HG02870 (cell line): ENCODE measurements around the gene CHAF1A.

Source experiments
- ATAC-seq: cut with Tn5 transposase; IDR thresholded peaks from one replicate; pipeline ENCODE4 v1.9.1; 2021; ENCODE audit warnings: mild to moderate bottlenecking, moderate library complexity; ENCODE audit not compliant: unreplicated experiment

Gene CHAF1A

DNA sequence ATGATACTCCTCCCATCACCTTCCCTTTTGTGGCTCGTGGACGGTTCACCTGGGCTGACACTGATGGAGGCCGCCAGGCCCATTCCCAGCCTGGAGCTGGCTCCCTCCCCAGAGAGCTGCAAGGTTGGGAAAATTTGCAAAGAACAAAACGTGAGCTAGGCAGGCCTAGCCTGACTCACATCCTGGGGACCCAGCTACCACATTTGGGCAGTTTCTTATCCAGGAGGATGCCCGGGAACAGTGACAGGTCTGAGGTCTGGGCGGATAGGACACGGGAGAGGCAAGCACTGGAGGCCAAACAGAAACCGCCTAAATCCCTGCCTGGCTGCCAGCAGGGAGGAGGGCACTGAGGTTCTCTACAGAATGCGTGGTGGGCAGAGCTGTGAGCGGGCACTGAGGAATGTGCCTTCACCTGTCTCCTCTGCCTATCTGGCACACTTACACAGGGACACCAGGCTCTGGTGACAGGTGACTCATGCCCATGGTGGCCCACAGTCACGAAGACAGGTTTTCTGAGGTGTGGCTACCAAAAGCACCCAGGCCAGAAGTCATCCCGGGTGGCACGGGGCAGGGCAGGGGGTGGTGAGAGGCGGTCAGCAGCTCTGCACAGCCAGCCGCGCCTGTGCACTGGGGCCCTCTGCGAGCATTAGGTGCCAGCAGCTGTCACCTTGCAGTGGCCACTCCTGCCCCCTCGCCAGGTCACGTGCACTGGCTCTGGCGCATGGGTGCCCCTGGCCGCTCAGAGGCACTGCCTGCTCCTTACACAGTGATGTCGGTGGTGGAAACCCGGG, 25.3 kb upstream of the CHAF1A start:
- ATAC-seq = no peak

DNA sequence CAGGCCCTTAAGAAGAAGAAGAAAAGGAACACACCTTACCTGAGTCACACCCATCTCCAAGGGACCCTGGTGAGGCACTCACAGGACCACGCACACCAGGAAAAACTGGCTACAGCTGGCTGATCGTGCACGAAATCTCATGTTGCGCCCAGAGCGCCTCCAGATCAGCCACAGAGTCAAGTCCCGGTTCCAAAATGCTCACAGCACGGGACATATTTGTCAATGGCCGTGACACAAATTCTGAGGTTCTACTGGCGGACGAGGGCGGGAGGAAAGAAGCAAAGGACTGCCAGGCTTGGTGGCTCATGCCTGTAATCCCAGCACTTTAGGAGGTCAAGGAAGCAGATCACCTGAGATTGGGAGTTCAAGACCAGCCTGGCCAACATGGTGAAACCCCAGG, 23.6 kb upstream of the CHAF1A start:
- ATAC-seq = no peak

- no peak for ATAC-seq
Measured at GRCh38 chr19:4379383-4380253, 22.8 kb upstream of the CHAF1A start.

DNA sequence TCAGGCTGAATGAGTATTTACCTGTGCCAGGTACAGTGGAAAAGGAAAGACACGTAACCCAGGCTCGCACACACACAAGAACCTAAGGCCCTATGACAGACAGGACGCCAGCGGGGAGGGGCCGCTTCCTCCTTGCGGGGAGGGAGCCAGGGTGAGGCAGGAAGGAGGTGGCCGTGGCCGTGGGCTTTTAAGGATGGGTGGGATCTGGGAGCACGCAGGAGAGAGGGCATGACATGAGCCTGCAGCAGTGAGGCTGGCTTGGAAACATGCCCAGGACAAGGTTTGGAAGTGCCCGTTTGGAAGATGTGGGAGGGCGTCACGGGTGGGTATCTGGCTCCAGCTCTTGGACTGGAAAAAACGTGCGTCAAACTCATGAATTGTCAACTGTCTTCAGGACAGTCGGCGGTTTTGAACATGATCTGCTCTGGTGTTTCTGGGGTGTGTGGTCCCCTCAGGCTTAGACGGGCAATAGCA, 22.1 kb upstream of the CHAF1A start:
- ATAC-seq = no peak

DNA sequence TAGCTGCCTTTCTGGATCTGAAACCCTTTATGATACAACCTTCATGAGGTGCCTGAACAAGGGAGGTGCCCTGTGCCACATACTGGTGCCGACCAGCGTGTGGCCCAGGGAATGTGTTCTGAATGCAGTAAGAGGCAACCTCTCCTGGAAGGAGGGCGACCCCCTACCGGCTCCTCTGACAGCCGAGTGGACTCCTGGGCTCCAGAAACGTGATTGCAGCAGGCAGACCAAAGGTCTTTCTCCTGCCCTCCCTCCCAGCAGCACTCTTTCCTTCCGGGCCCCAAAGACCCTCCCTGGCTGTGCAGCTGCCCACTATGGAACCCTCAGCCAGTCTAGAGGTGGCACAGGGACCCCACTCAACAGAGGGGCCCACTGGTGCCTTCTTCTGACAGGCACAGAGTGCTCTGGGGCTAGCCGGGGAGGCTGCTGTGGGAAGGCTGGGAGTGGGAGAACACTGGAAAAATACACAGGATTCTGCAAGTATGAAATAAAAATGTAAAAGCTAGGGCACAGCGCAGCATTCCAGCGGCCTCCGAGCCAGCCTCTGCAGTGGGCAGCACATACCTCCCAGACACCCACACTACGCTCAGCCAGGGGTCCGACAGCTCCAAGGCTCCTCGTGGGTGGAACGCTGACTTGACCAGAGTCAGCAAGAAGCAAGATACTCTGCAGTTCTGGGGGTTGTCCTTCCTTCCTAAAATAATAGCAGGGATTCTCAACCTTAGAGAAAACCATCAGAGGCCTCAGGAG, 17.0 kb upstream of the CHAF1A start:
- no peak for ATAC-seq

GRCh38 chr19:4386041-4386782, 16.2 kb upstream of the CHAF1A start:
- ATAC-seq = no peak

DNA sequence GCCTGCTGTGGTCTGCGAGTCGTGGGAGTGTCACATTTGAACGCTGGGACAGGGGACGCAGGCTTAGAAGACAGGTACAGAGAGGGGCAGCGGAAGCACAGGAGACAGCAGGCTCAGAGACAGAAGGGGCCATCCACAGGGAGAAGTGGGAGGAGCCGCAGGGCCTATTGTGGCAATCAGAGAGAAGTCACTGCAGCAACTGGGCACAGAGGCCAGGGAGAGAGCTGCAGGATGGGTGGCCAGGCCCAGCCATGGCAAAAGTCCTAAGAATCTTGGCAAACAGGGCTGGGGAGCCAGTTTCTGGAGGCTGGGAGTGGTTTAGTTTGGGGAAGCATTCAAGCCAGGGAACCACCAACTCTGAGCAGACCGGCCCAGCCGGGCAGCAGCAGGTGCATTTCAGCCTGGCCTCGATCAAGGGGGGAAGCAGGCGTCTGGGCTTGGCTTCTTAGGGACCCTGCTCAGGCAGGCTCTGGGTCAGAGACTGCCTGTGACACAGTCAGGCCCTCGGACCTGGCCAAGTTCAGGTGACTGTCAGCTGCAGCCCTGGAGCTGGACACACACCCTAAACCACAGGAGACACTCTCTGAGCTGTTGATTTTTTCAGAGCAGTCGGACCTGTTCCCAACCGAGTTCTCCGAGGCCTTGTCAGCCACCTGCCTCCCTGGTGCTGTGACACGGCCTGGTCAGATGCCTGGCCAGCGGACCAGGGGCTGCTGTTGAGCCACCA, 13.9 kb upstream of the CHAF1A start:
- no peak for ATAC-seq

GRCh38 chr19:4389064-4389375, 13.4 kb upstream of the CHAF1A start:
- ATAC-seq = no peak

DNA sequence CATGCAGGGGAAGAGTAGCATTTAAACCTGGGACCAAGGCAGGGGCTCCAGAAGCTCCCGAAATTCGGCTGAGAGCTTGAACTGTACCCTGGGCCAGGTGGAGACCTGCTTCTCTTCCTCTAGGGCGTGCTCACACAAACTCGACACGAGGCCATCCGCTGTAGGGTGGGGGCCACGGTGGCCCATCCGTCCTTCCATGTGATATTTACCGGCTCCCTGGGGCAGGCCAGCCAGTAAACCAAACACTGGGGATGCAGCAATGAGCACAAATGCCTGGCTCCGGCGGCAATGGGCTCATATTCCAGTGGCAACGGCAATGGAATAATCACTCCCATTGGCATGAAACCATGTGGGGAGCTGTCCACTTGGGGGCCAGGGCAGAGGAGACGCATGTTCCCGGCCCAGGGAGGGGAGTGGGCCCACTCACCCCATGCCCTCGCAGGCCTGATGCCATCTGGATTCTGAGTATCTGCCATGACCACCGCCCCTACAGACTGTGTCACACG, 12.9 kb upstream of the CHAF1A start:
- ATAC-seq = no peak

GRCh38 chr19:4390017-4390566, 12.3 kb upstream of the CHAF1A start:
- ATAC-seq = no peak

DNA sequence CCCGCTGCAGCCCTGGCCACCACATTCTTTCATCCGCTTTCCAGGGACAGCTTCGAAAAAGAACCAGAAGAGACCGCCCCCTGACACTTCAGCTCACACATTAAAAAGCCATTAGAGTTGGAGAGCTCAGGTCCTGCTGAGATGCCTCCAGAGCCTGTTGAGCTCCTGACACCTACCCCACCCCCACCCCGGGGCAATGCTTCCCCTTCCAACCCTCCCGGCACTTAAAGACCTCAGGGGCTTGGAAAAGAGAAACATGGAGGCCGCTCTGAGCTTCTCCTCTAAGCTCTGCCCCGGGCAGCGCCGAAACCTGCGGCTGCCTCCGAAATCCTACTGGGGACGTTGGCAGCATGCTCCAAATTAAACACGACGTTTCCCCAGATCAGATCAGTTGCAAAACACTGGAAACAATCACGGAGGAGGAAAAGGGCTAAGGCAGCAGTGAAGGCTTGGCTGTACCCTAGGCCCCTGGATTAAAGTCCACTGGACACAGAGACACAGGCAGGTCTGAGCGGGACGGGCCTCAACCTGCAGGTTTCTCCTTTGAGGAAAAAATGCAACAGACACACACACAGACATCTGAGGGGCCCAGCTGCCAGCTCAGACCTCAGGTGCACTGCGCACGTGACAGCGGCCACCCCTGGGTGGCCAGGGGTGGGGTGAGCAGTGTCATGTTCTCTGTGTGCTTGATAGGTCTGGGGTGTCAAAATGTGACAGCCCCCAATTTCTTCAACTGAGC, 11.7 kb upstream of the CHAF1A start:
- ATAC-seq = no peak

DNA sequence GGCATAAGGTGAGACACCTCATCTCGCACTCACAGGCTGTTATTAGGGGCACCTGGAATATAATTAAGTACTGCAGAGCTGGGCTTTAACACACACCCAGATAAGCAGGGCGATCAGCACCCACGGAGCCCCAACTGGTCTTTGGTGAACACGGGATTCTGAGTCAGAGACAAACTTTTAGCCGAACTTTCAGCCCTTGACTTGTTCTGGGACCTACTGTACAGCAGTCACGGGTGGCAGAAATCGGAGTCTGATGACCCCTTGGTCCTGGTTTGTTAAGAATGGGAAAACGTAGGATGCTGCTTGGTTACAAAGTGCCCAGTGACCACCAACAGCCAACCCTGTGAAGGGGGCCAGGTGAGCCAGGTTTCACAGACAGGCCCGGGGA, 11.1 kb upstream of the CHAF1A start:
- no peak for ATAC-seq

DNA sequence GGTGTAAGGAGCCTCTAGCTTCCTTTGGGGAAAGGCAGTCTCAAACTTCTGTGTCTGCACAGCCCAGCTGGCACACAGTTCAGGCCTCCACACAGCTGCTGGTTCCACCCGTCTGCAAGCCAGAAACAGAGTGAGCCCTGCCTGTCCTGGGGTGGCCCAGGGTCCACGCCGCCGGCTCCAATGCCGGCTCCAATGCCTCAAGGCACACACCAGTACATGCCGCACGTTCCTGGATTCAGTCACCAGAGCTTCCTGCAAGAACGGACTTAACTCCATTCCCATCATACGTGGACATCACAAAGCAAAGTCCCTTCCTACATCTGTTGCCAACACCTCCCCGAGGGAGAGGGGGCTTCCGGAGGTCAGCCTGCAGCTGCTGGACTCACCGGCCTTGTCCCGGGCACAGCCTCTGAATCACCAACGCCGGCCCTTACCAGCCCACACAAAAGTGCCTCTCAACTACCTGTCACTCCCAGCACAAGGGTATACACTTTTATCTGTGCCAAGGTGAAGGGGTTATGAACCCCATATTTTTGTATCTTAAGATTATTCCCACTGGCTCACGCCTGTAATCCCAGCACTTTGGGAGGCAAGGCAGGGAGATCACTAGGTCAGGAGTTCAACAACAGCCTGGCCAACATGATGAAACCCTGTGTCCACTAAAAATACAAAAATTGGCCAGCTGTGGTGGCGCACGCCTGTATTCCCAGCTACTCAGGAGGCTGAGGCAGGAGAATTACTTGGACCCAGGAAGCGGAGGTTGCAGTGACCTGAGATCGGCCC, 10.5 kb upstream of the CHAF1A start:
- ATAC-seq = no peak

- no peak for ATAC-seq
Measured at GRCh38 chr19:4393947-4394590, 8.4 kb upstream of the CHAF1A start.

- no peak for ATAC-seq
Measured at GRCh38 chr19:4396949-4397783, 5.3 kb upstream of the CHAF1A start.

GRCh38 chr19:4399812-4400134, 2.7 kb upstream of the CHAF1A start:
- no peak for ATAC-seq
